A549 (cell line): ENCODE measurements around the gene OR5D14. TPM values are rescaled to one million over a fixed set of nuclear protein-coding genes. Genes with fewer than 3 reads are reported as not detected.

Experiments used
- ATAC-seq, 2 experiments: fragments of 200-7000 bp in 1 of 2; fragments of >200 bp in 1 of 2; cut with Nextera tagmentation in 1 of 2; cut with Tn5 transposase in 1 of 2; 3 replicates each; pipeline versions ENCODE4 v1.8.0 to v1.9.1; 2018 to 2020; ENCODE audit warnings: mild to moderate bottlenecking in 1 of 2, moderate library complexity in 1 of 2
- CTCF ChIA-PET: fragments of 300-600 bp; sonication (Branson Sonifier 250); formaldehyde crosslinking; extraction: SDS; loops from one replicate; lab custom pipeline; 2021; ENCODE audit warnings: antibody characterized with exemption, inconsistent platforms; lab: Yijun Ruan, JAX
- POLR2A ChIA-PET: fragments of 350-600 bp; formaldehyde crosslinking; extraction: SDS; loops from one replicate; lab custom pipeline; 2021; ENCODE audit warnings: antibody characterized with exemption, inconsistent platforms; lab: Yijun Ruan, JAX
- DNase-seq, 2 experiments: peaks; one replicate each; pipeline versions ENCODE4 v3.0.0 to v3.0.0-alpha.2; 2011 to 2016; ENCODE audit warnings: low read depth in 1 of 2, low spot score in 1 of 2
- FAIRE-seq: peaks from 2 replicates; lab custom pipeline; 2011; peaks lifted over from hg19 to GRCh38; lab: Jason Lieb, UNC
- H3K27ac ChIP-seq, 2 experiments: fragments of >200 bp; sonication (Bioruptor Twin); formaldehyde crosslinking; 3 replicates each; pipeline ENCODE4 v1.5.1; 2016 to 2017
- H3K4me1 ChIP-seq: fragments of >200 bp; sonication (Bioruptor Twin); formaldehyde crosslinking; 3 replicates; pipeline ENCODE4 v1.6.1; 2016
- H3K4me2 ChIP-seq: fragments of >200 bp; sonication (Bioruptor Twin); formaldehyde crosslinking; 3 replicates; pipeline ENCODE4 v1.6.1; 2016
- H3K4me3 ChIP-seq: fragments of >200 bp; sonication (Bioruptor Twin); formaldehyde crosslinking; 3 replicates; pipeline ENCODE4 v1.5.1; 2016
- H3K9me3 ChIP-seq: fragments of >200 bp; sonication (Bioruptor Twin); formaldehyde crosslinking; 3 replicates; pipeline ENCODE4 v1.6.1; 2016
- ATOH8 ChIP-seq: fragments of 250-450 bp; sonication (Bioruptor Pico); IDR thresholded peaks from 2 replicates; pipeline ENCODE4 v1.5.0; 2020; ENCODE audit warnings: low read depth, mild to moderate bottlenecking, moderate library complexity
- BCL3 ChIP-seq: fragments of >200 bp; sonication (Bioruptor Twin); formaldehyde crosslinking; IDR thresholded peaks from 3 replicates; pipeline ENCODE4 v1.6.1; 2016
- BHLHE40 ChIP-seq: IDR thresholded peaks from 2 replicates; pipeline ENCODE4 v1.6.1; 2012; ENCODE audit warnings: low read depth, low read length, inconsistent platforms
- CBX2 ChIP-seq: fragments of 200-600 bp; sonication (generic); IDR thresholded peaks from 2 replicates; pipeline ENCODE4 v1.6.1; 2016; ENCODE audit warnings: low read depth, mild to moderate bottlenecking, borderline replicate concordance
- CTCF ChIP-seq: fragments of >200 bp; sonication (Bioruptor Twin); formaldehyde crosslinking; IDR thresholded peaks from 3 replicates; pipeline ENCODE4 v1.5.1; 2016
- EHF ChIP-seq: fragments of 250-450 bp; sonication (Bioruptor Pico); IDR thresholded peaks from 2 replicates; pipeline ENCODE4 v1.5.0; 2020; ENCODE audit warnings: mild to moderate bottlenecking
- ELK1 ChIP-seq: fragments of 150-350 bp; IDR thresholded peaks from 2 replicates; pipeline ENCODE4 v1.6.1; 2014; ENCODE audit warnings: low read depth, mild to moderate bottlenecking, low read length
- FOSB ChIP-seq: fragments of 250-450 bp; sonication (Bioruptor Pico); IDR thresholded peaks from 2 replicates; pipeline ENCODE4 v1.5.0; 2020; ENCODE audit warnings: mild to moderate bottlenecking, moderate library complexity
- FOXS1 ChIP-seq: fragments of 250-450 bp; sonication (Bioruptor Pico); IDR thresholded peaks from 2 replicates; pipeline ENCODE4 v1.5.0; 2020; ENCODE audit warnings: mild to moderate bottlenecking, moderate library complexity
- GATA3 ChIP-seq: IDR thresholded peaks from 2 replicates; pipeline ENCODE4 v1.6.1; 2012; ENCODE audit warnings: borderline replicate concordance
- HDAC2 ChIP-seq: fragments of 200-600 bp; sonication (generic); IDR thresholded peaks from 2 replicates; pipeline ENCODE4 v1.6.1; 2016
- HES2 ChIP-seq: fragments of >200 bp; sonication (Bioruptor Twin); formaldehyde crosslinking; IDR thresholded peaks from 2 replicates; pipeline ENCODE4 v1.6.1; 2016
- HEYL ChIP-seq: fragments of 250-450 bp; sonication (Bioruptor Pico); IDR thresholded peaks from 2 replicates; pipeline ENCODE4 v1.8.0; 2021; ENCODE audit warnings: mild to moderate bottlenecking, moderate library complexity
- HOXA7 ChIP-seq: fragments of 250-450 bp; sonication (Bioruptor Pico); IDR thresholded peaks from 2 replicates; pipeline ENCODE4 v1.5.0; 2020; ENCODE audit warnings: mild to moderate bottlenecking, moderate library complexity
- HOXB5 ChIP-seq: fragments of 250-450 bp; sonication (Bioruptor Pico); IDR thresholded peaks from 2 replicates; pipeline ENCODE4 v1.5.0; 2020; ENCODE audit warnings: mild to moderate bottlenecking, moderate library complexity
- JUNB ChIP-seq: fragments of >200 bp; sonication (Bioruptor Twin); formaldehyde crosslinking; IDR thresholded peaks from 2 replicates; pipeline ENCODE4 v1.6.1; 2016
- MAX ChIP-seq: IDR thresholded peaks from 2 replicates; pipeline ENCODE4 v1.6.1; 2012
- NPAS2 ChIP-seq: fragments of 250-450 bp; sonication (Bioruptor Pico); IDR thresholded peaks from 2 replicates; pipeline ENCODE4 v1.8.0; 2022; ENCODE audit warnings: mild to moderate bottlenecking, moderate library complexity, borderline replicate concordance
- POLR2A ChIP-seq: IDR thresholded peaks from 2 replicates; pipeline ENCODE4 v1.6.1; 2012; ENCODE audit warnings: mild to moderate bottlenecking, low read length
- POLR2AphosphoS2 ChIP-seq: conservative IDR thresholded peaks from 2 replicates; pipeline ENCODE4 v1.6.1; 2012; ENCODE audit warnings: low read length, improper control_type of control experiment, inconsistent platforms
- RCOR1 ChIP-seq: fragments of 150-350 bp; IDR thresholded peaks from 2 replicates; pipeline ENCODE4 v1.6.1; 2014; ENCODE audit warnings: antibody characterized with exemption, low read length, low read depth
- RFX5 ChIP-seq: fragments of 450-650 bp; IDR thresholded peaks from 2 replicates; pipeline ENCODE4 v1.7.1; 2014; ENCODE audit warnings: antibody characterized with exemption, mild to moderate bottlenecking, moderate library complexity
- SMC3 ChIP-seq: fragments of >200 bp; sonication (Bioruptor Twin); formaldehyde crosslinking; IDR thresholded peaks from 3 replicates; pipeline ENCODE4 v1.6.1; 2018; ENCODE audit warnings: inconsistent platforms
- SREBF2 ChIP-seq: fragments of 450-650 bp; IDR thresholded peaks from 2 replicates; pipeline ENCODE4 v1.6.1; 2014; ENCODE audit warnings: mild to moderate bottlenecking, moderate library complexity
- TFCP2L1 ChIP-seq: fragments of 250-450 bp; sonication (Bioruptor Pico); IDR thresholded peaks from 2 replicates; pipeline ENCODE4 v1.5.0; 2021; ENCODE audit warnings: mild to moderate bottlenecking
- TP53 ChIP-seq: fragments of 250-450 bp; sonication (Bioruptor Pico); IDR thresholded peaks from 2 replicates; pipeline ENCODE4 v1.5.0; 2021; ENCODE audit warnings: mild to moderate bottlenecking, moderate library complexity
- USF2 ChIP-seq: fragments of 450-650 bp; IDR thresholded peaks from 2 replicates; pipeline ENCODE4 v1.6.1; 2014; ENCODE audit warnings: antibody characterized with exemption
- polyA minus RNA-seq: library from RNA; depleted of rRNA, polyadenylated mRNA; stranded (reverse); fragments of >200 nt; gene quantifications from 2 replicates; pipeline ENCODE4 v1.2.3, GENCODE V29; 2011; rRNA and poly(A)+ RNA removed
- polyA plus RNA-seq, 4 experiments: library from polyadenylated mRNA; depleted of rRNA in 3 of 4; stranded (reverse); fragments of >200 nt; fragmentation: RNase III in 1 of 4; extraction: RNeasy Plus Mini Kit Qiagen cat#74134 plus additional on column Dnase treatment in 1 of 4; gene quantifications; 2 replicates in 3 of 4; 3 replicates in 1 of 4; pipeline ENCODE4 v1.2.3, GENCODE V29; 2011 to 2017

The OR5D14 gene
- polyA plus RNA-seq (2011; rRNA removed), result not detected in 2 replicates
- polyA plus RNA-seq (2012; cell fraction: cytosol; rRNA removed), result not detected in 2 replicates
- not detected in 2 replicates for polyA plus RNA-seq (2012; cell fraction: nucleus; rRNA removed)
- polyA plus RNA-seq (2017; fragmentation: RNase III; extraction: RNeasy Plus Mini Kit Qiagen cat#74134 plus additional on column Dnase treatment), result not detected in 3 replicates
- polyA minus RNA-seq, result not detected in 2 replicates

GRCh38 chr11:55795256-55795655 lies at the start of gene OR5D14:
Gene OR5D14, plus strand, starts transcription at chr11:55795556. Its CDS starts 0 bp downstream, at chr11:55795556.
- Histone ChIP-seq H3K4me2 (no peak within 1 kb of the TSS), H3K4me1 (no peaks in the 10 kb centered on the region), H3K27ac (no peak within 1 kb of the TSS), H3K4me3 (no peak within 1 kb of the TSS), H3K9me3 (no peaks in the 10 kb centered on the region; the same call in 2 of the 3 replicates)
- ChIA-PET POLR2A (no interaction called here), CTCF (no interaction called here)
- FAIRE-seq, result no peak
- no peak for TF ChIP-seq BHLHE40
- TF ChIP-seq FOSB (CRISPR knock-in tag), result no peak
- TF ChIP-seq POLR2A, result no peak
- TF ChIP-seq CBX2, result no peak
- no peak for TF ChIP-seq RFX5
- no peak for TF ChIP-seq HEYL (CRISPR knock-in tag)
- TF ChIP-seq SMC3, result no peak
- no peak for TF ChIP-seq BCL3
- ATAC-seq, result no peak
- no peak for DNase-seq

GRCh38 chr11:55773138-55773537 lies 22.2 kb upstream of the OR5D14 start, which contains the start of gene OR5D13:
Gene OR5D13, plus strand, starts transcription at chr11:55773438. Its CDS starts 0 bp downstream, at chr11:55773438.
- no peak for TF ChIP-seq SREBF2
- no peak for TF ChIP-seq ATOH8 (CRISPR knock-in tag)
- TF ChIP-seq TFCP2L1 (CRISPR knock-in tag), result no peak
- TF ChIP-seq NPAS2 (CRISPR knock-in tag), result no peak
- TF ChIP-seq HDAC2, result no peak
- TF ChIP-seq HOXA7 (CRISPR knock-in tag), result no peak
- TF ChIP-seq CTCF, result no peak
- TF ChIP-seq USF2, result no peak
- TF ChIP-seq EHF (CRISPR knock-in tag), result no peak
- TF ChIP-seq HEYL (CRISPR knock-in tag), result no peak
- TF ChIP-seq TP53, result no peak
- TF ChIP-seq POLR2AphosphoS2, result no peak
- no peak for TF ChIP-seq GATA3
- TF ChIP-seq JUNB, result no peak
- TF ChIP-seq HOXB5, result no peak
- TF ChIP-seq RCOR1, result no peak
- TF ChIP-seq ELK1, result no peak
- TF ChIP-seq HES2, result no peak
- no peak for TF ChIP-seq FOXS1
- TF ChIP-seq MAX, result no peak
- no peak for DNase-seq
- no peak for FAIRE-seq
- no peaks in the 10 kb centered on the region for H3K9me3 ChIP-seq
- H3K4me3 ChIP-seq, result no peak within 1 kb of the TSS
- ATAC-seq, result no peak
- no peak within 1 kb of the TSS for H3K4me2 ChIP-seq
- POLR2A ChIA-PET, result no interaction called here
- no peaks in the 10 kb centered on the region for H3K4me1 ChIP-seq
- CTCF ChIA-PET, result no interaction called here
- no peak within 1 kb of the TSS for H3K27ac ChIP-seq
